Esophagus muscularis mucosa (tissue), 4 donors: ENCODE data around the gene CCDC78. TPM values are rescaled to one million over a fixed set of nuclear protein-coding genes. Genes with fewer than 3 reads are reported as not detected.

Experiments
- DNase-seq: peaks from one replicate; pipeline ENCODE4 v3.0.0-alpha.2; 2017; ENCODE audit errors: extremely low spot score
- H3K27ac ChIP-seq, 4 donors: fragments of 200-600 bp; sonication (generic); replicated peaks in 1 of 4; 1 replicate in 3 of 4; 2 replicates in 1 of 4; pipeline ENCODE4 v1.5.1; 2016 to 2019; ENCODE audit warnings: mild to moderate bottlenecking in 1 of 4
- H3K27me3 ChIP-seq, 4 donors: fragments of 200-600 bp; sonication (generic); one replicate each; pipeline versions ENCODE4 v1.5.1 to v1.6.0; 2016 to 2019
- H3K36me3 ChIP-seq, 4 donors: fragments of 200-600 bp; sonication (generic); one replicate each; pipeline ENCODE4 v1.5.1; 2016 to 2019
- H3K4me1 ChIP-seq, 4 donors: fragments of 200-600 bp; sonication (generic); one replicate each; pipeline ENCODE4 v1.5.1; 2016 to 2019
- H3K4me3 ChIP-seq, 4 donors: fragments of 200-600 bp; sonication (generic); 1 replicate in 2 of 4; 2 replicates in 2 of 4; pipeline ENCODE4 v1.5.1; 2016 to 2019; ENCODE audit warnings: mild to moderate bottlenecking in 4 of 4, moderate library complexity in 1 of 4
- H3K9me3 ChIP-seq, 4 donors: fragments of 200-600 bp; sonication (generic); 1 replicate in 3 of 4; 2 replicates in 1 of 4; pipeline ENCODE4 v1.5.1; 2016 to 2019
- EP300 ChIP-seq: sonication (generic); formaldehyde crosslinking; IDR thresholded peaks from one replicate; pipeline ENCODE4 v1.6.1; 2017; ENCODE audit warnings: antibody characterized with exemption
- POLR2A ChIP-seq: fragments of 450-650 bp; IDR thresholded peaks from one replicate; pipeline ENCODE4 v1.6.1; 2017; ENCODE audit warnings: antibody characterized with exemption, moderate library complexity, mild to moderate bottlenecking, low read depth
- POLR2AphosphoS5 ChIP-seq, 2 donors: sonication (generic); formaldehyde crosslinking; IDR thresholded peaks; one replicate each; pipeline ENCODE4 v1.6.1; 2017; ENCODE audit warnings: antibody characterized with exemption in 2 of 2
- WGBS: methylation state at CpG from one replicate; pipeline ENCODE4 v1.1.5; 2018; 5-methylcytosine and 5-hydroxymethylcytosine counted together
- intact Hi-C: fragments of 100-400 bp; cut with DNase I; formaldehyde crosslinking; loops from one replicate; pipeline ENCODE4 v1.15.1; 2023
- total RNA-seq, 4 donors: library from RNA; depleted of rRNA; stranded (reverse); fragments of >200 nt; gene quantifications; one replicate each; pipeline versions ENCODE4 v1.1.0 to v1.2.1, GENCODE V29; 2016
- TF ChIP-seq, protein P1 (sequence below), 3 experiments: fragments of 200-600 bp in 2 of 3; fragments of 450-650 bp in 1 of 3; sonication (generic) in 2 of 3; IDR thresholded peaks; one replicate each; pipeline ENCODE4 v1.5.1; 2017 to 2019; ENCODE audit warnings: antibody characterized with exemption in 3 of 3, mild to moderate bottlenecking in 2 of 3, moderate library complexity in 1 of 3

The CCDC78 gene
- total RNA-seq, 4 donors from 2014 or later = 0.33 to 2.5 (median 0.61) TPM

DNA sequence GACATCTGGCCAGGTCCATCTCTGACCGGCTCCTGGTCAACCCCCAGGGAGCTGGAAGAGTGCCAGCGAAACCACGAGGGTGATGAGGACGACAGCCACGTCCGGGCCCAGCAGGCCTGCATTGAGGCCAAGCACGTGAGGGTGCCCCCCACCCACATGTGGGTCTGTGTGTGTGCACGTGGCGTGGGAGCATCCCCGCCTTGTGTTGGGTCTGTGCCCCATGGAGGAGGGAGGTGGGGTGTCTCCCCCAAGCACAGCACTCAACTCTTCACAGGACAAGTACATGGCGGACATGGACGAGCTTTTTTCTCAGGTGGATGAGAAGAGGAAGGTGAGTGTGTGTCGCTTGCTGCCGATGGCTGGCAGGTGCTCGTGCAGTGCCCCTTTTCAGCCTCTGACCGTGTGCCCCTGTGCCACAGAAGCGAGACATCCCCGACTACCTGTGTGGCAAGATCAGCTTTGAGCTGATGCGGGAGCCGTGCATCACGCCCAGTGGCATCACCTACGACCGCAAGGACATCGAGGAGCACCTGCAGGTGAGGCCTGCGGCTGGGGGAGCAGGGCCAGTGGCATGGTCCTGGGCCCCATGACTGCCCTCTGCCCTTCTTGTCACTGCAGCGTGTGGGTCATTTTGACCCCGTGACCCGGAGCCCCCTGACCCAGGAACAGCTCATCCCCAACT is 44.4 kb downstream of the CCDC78 start:
- TF ChIP-seq, protein P1, sequence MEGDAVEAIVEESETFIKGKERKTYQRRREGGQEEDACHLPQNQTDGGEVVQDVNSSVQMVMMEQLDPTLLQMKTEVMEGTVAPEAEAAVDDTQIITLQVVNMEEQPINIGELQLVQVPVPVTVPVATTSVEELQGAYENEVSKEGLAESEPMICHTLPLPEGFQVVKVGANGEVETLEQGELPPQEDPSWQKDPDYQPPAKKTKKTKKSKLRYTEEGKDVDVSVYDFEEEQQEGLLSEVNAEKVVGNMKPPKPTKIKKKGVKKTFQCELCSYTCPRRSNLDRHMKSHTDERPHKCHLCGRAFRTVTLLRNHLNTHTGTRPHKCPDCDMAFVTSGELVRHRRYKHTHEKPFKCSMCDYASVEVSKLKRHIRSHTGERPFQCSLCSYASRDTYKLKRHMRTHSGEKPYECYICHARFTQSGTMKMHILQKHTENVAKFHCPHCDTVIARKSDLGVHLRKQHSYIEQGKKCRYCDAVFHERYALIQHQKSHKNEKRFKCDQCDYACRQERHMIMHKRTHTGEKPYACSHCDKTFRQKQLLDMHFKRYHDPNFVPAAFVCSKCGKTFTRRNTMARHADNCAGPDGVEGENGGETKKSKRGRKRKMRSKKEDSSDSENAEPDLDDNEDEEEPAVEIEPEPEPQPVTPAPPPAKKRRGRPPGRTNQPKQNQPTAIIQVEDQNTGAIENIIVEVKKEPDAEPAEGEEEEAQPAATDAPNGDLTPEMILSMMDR (IDR thresholded peaks at IDR 0.05) = no peak
- no peak for TF ChIP-seq EP300
- no peak for TF ChIP-seq POLR2A
- no peak for TF ChIP-seq POLR2AphosphoS5 (IDR thresholded peaks at IDR 0.05)
- no peaks in the 10 kb centered on the region for H3K27me3 ChIP-seq
- H3K36me3 ChIP-seq = peaks cover 21 to 40% (median 30%) of the 10 kb centered on the region in 4 donors
- intact Hi-C loops = no loop called here
- peak overlapping the region in 1 of 4 donors; percentile 93 for H3K27ac ChIP-seq
- DNase-seq = no peak
- H3K9me3 ChIP-seq = no peaks in the 10 kb centered on the region
- H3K4me3 ChIP-seq = peak overlapping the region; percentile 4 to 98 (median 96)
- peaks cover 55 to 71% (median 64%) of the 10 kb centered on the region in 4 donors for H3K4me1 ChIP-seq
- WGBS = 71% methylated on average over 11 of the region's 28 CpGs

DNA sequence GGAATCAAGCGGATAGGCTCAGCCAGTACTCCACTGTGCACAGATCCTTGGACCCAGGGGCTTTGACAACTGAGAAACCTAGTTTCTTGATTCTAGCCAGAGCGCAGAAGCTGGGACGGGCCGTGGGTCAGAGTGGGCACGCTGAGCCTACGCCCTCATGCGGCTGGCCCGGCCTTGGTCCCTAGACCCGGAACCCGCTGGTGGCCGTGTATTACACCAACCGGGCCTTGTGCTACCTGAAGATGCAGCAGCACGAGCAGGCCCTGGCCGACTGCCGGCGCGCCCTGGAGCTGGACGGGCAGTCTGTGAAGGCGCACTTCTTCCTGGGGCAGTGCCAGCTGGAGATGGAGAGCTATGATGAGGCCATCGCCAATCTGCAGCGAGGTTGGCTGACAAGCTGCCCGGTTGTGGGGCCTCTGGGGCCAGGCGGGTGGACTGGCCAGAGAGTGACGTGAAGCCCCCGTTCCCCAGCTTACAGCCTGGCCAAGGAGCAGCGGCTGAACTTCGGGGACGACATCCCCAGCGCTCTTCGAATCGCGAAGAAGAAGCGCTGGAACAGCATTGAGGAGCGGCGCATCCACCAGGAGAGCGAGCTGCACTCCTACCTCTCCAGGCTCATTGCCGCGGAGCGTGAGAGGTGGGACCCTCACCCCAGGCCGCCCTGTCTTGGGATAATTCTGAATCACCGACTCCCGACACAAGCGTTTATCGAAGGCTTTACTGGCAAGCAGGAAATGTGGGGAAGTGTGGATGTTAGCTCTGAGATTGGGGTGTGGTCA is 45.1 kb downstream of the CCDC78 start:
- Histone ChIP-seq H3K4me3 (peak overlapping the region; percentile 81 to 98 (median 96)), H3K9me3 (no peaks in the 10 kb centered on the region), H3K27me3 (peaks cover 0 to 1% (median 0%) of the 10 kb centered on the region in 4 donors), H3K4me1 (peaks cover 55 to 68% (median 66%) of the 10 kb centered on the region in 4 donors), H3K36me3 (peaks cover 16 to 33% (median 24%) of the 10 kb centered on the region in 4 donors), H3K27ac (peak overlapping the region; percentile 93 to 98 (median 96))
- WGBS = 64% methylated on average over 16 of the region's 44 CpGs
- DNase-seq = no peak
- TF ChIP-seq EP300 (no peak), POLR2A (no peak), POLR2AphosphoS5 (IDR thresholded peaks at IDR 0.05) (no peak)
- TF ChIP-seq, protein P1 (IDR thresholded peaks at IDR 0.05) = no peak
- intact Hi-C loops = no loop called here

DNA sequence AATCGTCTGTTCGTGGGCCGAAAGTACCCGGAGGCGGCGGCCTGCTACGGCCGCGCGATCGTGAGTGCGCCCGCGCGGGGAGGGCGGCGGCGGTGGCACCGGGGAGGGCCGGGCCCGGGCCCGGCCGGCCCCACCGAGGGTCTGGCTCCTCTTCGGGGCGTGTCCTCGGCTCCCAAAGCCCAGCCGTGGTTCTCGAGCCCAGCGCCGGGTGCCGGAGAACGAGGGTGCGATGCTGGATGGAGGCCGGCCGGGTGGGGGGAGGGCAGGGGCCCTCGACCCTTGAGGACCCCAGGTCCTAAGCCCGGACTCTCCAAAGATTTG is 45.7 kb downstream of the CCDC78 start:
- Histone ChIP-seq H3K36me3 (peaks cover 16 to 27% (median 24%) of the 10 kb centered on the region in 4 donors), H3K27me3 (peaks cover 0 to 5% (median 0%) of the 10 kb centered on the region in 4 donors), H3K4me3 (peak overlapping the region; percentile 81 to 98 (median 96)), H3K9me3 (no peaks in the 10 kb centered on the region), H3K27ac (peak overlapping the region; percentile 93 to 98 (median 96)), H3K4me1 (peaks cover 55 to 68% (median 66%) of the 10 kb centered on the region in 4 donors)
- intact Hi-C loops = no loop called here
- no peak for DNase-seq
- no CpG with 5 or more reads among the region's 38 CpGs for WGBS
- no peak for TF ChIP-seq EP300

DNA sequence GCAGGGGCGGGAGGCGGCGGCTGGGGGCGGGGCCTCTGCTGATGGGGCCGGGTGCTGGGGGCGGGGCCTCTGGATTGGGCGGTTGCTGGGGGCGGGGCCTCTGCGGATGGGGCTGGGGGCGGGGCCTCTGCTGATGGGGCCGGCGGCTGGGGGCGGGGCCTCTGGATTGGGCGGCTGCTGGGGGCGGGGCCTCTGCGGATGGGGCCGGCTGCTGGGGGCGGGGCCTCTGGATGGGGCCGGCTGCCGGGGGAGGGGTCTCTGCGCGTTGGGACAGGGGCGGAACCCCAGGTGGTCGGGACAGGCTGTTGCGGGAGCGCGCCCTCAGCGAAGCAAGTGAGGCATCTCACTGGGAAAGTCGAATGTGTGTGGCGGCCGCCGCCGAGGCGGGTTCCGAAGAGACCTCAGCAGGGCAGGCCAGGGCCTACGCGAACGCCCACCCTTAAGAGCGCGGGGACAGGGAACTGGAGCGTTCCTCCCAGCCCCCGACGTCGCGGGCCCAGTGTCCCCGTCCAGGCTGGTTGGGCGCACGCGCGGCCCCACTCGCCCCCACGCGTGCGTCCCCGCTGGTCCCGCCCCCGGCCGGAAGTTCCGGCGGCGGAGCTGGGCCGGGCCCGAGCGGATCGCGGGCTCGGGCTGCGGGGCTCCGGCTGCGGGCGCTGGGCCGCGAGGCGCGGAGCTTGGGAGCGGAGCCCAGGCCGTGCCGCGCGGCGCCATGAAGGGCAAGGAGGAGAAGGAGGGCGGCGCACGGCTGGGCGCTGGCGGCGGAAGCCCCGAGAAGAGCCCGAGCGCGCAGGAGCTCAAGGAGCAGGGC is 46.2 kb downstream of the CCDC78 start, which contains the start of gene STUB1:
Gene STUB1, plus strand, starts transcription at position 597 of the 811 bp plus-strand sequence. Its CDS starts 116 bp downstream, at position 713.
- Histone ChIP-seq H3K36me3 (peaks cover 16 to 23% (median 22%) of the 10 kb centered on the region in 4 donors), H3K4me1 (peaks cover 53 to 68% (median 66%) of the 10 kb centered on the region in 4 donors)

More for the DNA sequence above, 46.2 kb downstream of the CCDC78 start, which contains the start of gene STUB1:
- no peak for TF ChIP-seq EP300
- TF ChIP-seq, protein P1 (IDR thresholded peaks at IDR 0.05) = peak in 1 of 3 experiments; percentile 19
- TF ChIP-seq POLR2A = no peak
- TF ChIP-seq POLR2AphosphoS5 (IDR thresholded peaks at IDR 0.05) = peak; percentile 68 to 71
- Histone ChIP-seq H3K27ac (peak within 1 kb of the TSS; percentile 93 to 98 (median 96)), H3K4me3 (peak within 1 kb of the TSS; percentile 81 to 98 (median 96)), H3K9me3 (no peaks in the 10 kb centered on the region), H3K27me3 (peaks cover 0 to 5% (median 0%) of the 10 kb centered on the region in 4 donors)
- WGBS = 0% methylated on average over 7 of the region's 91 CpGs
- intact Hi-C loops = no loop called here
- DNase-seq = peak; percentile 98
